T-helper 1 cell treated with Interleukin-12 subunit alpha and Interleukin-12 subunit beta and Interleukin-4 antibody, amounts not matched to agents 30 ng/mL and 1 ng/mL, for 36 hours (primary cell): ENCODE results near the gene S100A5. TPM values are rescaled to one million over a fixed set of nuclear protein-coding genes. Genes with fewer than 3 reads are reported as not detected.
"Not testable (repeated sequence)": the region's sequence is repeated elsewhere in the genome, so short reads cannot be mapped to it uniquely, and the experiment has no call there.

Experiments
- intact Hi-C: fragments of 100-400 bp; cut with micrococcal nuclease; formaldehyde crosslinking; loops from one replicate; pipeline ENCODE4 v1.15.1; 2024
- total RNA-seq: library from RNA; stranded (reverse); gene quantifications from 2 replicates; pipeline ENCODE4 v1.2.3, GENCODE V29; 2022

Gene S100A5
- total RNA-seq, 1 donor from 2014 or later, result 2.6 TPM

GRCh38 chr1:153567621-153568366, 27.1 kb upstream of the S100A5 start:
- intact Hi-C loops, result loop anchor here (1.0 kb wide), 6 partner anchors 22 to 215 kb away; partner anchors contain the start of gene S100A4

- intact Hi-C loops, result loop anchor here (1.0 kb wide), 1 partner anchor 68 kb away; the partner anchor contains the start of gene CHTOP
These were observed 26.0 kb upstream of the S100A5 start for GRCh38 chr1:153566414-153567371.

- intact Hi-C loops, result loop anchor here (1.0 kb wide), 1 partner anchor 69 kb away; the partner anchor contains the start of gene CHTOP
These were observed 25.0 kb upstream of the S100A5 start, which contains the start of gene S100A2 for GRCh38 chr1:153565529-153566374. Gene S100A2, minus strand, starts transcription at chr1:153565844. Its CDS starts 1,967 bp downstream, at chr1:153563877.

GRCh38 chr1:153563991-153564390, 23.3 kb upstream of the S100A5 start:
- intact Hi-C loops, result no loop called here

GRCh38 chr1:153563483-153563901, 22.8 kb upstream of the S100A5 start:
- intact Hi-C loops, result no loop called here

- intact Hi-C loops, result not testable (repeated sequence)
These were observed 21.3 kb upstream of the S100A5 start for GRCh38 chr1:153562021-153562420.

GRCh38 chr1:153561466-153561985, 20.8 kb upstream of the S100A5 start:
- intact Hi-C loops, result no loop called here

- intact Hi-C loops, result no loop called here
These were observed 20.2 kb upstream of the S100A5 start for GRCh38 chr1:153560771-153561465.

- intact Hi-C loops, result no loop called here
These were observed 19.5 kb upstream of the S100A5 start for GRCh38 chr1:153560241-153560640.

GRCh38 chr1:153557877-153558276, 17.1 kb upstream of the S100A5 start:
- intact Hi-C loops, result no loop called here

GRCh38 chr1:153556348-153556747, 15.6 kb upstream of the S100A5 start:
- intact Hi-C loops, result no loop called here

- intact Hi-C loops, result no loop called here
These were observed 13.3 kb upstream of the S100A5 start for GRCh38 chr1:153553830-153554541.

- intact Hi-C loops, result no loop called here
These were observed 12.4 kb upstream of the S100A5 start for GRCh38 chr1:153553096-153553495.

- intact Hi-C loops, result no loop called here
These were observed 11.6 kb upstream of the S100A5 start for GRCh38 chr1:153552335-153552734.

- intact Hi-C loops, result no loop called here
These were observed 10.2 kb upstream of the S100A5 start for GRCh38 chr1:153550827-153551500.

- intact Hi-C loops, result no loop called here
These were observed 9.6 kb upstream of the S100A5 start for GRCh38 chr1:153550398-153550758.

- intact Hi-C loops, result loop anchor here (5.0 kb wide), 1 partner anchor 177 kb away; the partner anchor contains the start of gene INTS3
These were observed 9.1 kb upstream of the S100A5 start for GRCh38 chr1:153549741-153550397.
